ENCODE measurements around the gene MDFIC. TPM values are rescaled to one million over a fixed set of nuclear protein-coding genes. Genes with fewer than 3 reads are reported as not detected.

The MDFIC gene
- polyA plus RNA-seq, 1 donor (not counting 4 experiments of a cell fraction or from before 2014, with no cell fraction given) = 8.5 TPM

- Histone ChIP-seq H3K4me2 (ENCODE audit: control insufficient read depth, extremely low read depth, insufficient read depth, low read depth, low read length) (no peak overlapping the region), H3K27ac (ENCODE audit: control insufficient read depth, insufficient read depth, low read length) (no peak overlapping the region), H3K9ac (ENCODE audit: control insufficient read depth, extremely low read depth, insufficient read depth, low read length) (no peak overlapping the region), H2AFZ (ENCODE audit: control insufficient read depth, low read length) (no peak overlapping the region), H3K9me1 (ENCODE audit: control insufficient read depth, extremely low read depth, insufficient read depth, low read length) (no peaks in the 10 kb centered on the region), H4K20me1 (ENCODE audit: control insufficient read depth, extremely low read depth, insufficient read depth, low read length) (no peaks in the 10 kb centered on the region), H3K27me3 (ENCODE audit: control insufficient read depth, extremely low read depth, insufficient read depth, low read length) (no peaks in the 10 kb centered on the region), H3K4me1 (ENCODE audit: control insufficient read depth, extremely low read depth, insufficient read depth, low read length) (no peaks in the 10 kb centered on the region), H3K79me2 (ENCODE audit: control insufficient read depth, insufficient read depth, low read length) (no peaks in the 10 kb centered on the region), H3K9me3 (ENCODE audit: control insufficient read depth, low read depth, low read length) (no peaks in the 10 kb centered on the region), H3K4me3 (ENCODE audit: control insufficient read depth in 2 of 3, extremely low read depth in 1 of 3, insufficient read depth in 2 of 3, low read depth in 1 of 3, low read length in 3 of 3) (no peak overlapping the region), H3K36me3 (ENCODE audit: control insufficient read depth in 2 of 2, extremely low read depth in 1 of 2, insufficient read depth in 2 of 2, low read length in 2 of 2) (no peaks in the 10 kb centered on the region)
- FAIRE-seq (no peak), DNase-seq (ENCODE audit: low read depth, low spot score) (no peak)
- no peak for TF ChIP-seq CTCF (optimal IDR thresholded peaks at IDR 0.05 in 1 of 3, IDR thresholded peaks at IDR 0.05 in 1 of 3, conservative IDR thresholded peaks at IDR 0.05 in 1 of 3; ENCODE audit: extremely low read depth in 1 of 3, insufficient read depth in 2 of 3, low read length in 3 of 3)
- no peak for TF ChIP-seq EZH2 (IDR thresholded peaks at IDR 0.05; ENCODE audit: low read length)
- dilution Hi-C loops (cut with MboI; ENCODE audit: extremely low pct_ligation_motif_present, low sequenced_read_pairs) = no loop called here
Observed at GRCh38 chr7:114911411-114911810, 10.5 kb upstream of the MDFIC start.

GRCh38 chr7:114916261-114916892 is 5.5 kb upstream of the MDFIC start:
- Histone ChIP-seq H4K20me1 (ENCODE audit: control insufficient read depth, extremely low read depth, insufficient read depth, low read length) (no peaks in the 10 kb centered on the region), H3K79me2 (ENCODE audit: control insufficient read depth, insufficient read depth, low read length) (no peaks in the 10 kb centered on the region), H3K9me3 (ENCODE audit: control insufficient read depth, low read depth, low read length) (no peaks in the 10 kb centered on the region), H3K4me2 (ENCODE audit: control insufficient read depth, extremely low read depth, insufficient read depth, low read depth, low read length) (no peak overlapping the region), H3K9me1 (ENCODE audit: control insufficient read depth, extremely low read depth, insufficient read depth, low read length) (no peaks in the 10 kb centered on the region), H3K9ac (ENCODE audit: control insufficient read depth, extremely low read depth, insufficient read depth, low read length) (no peak overlapping the region), H3K27me3 (ENCODE audit: control insufficient read depth, extremely low read depth, insufficient read depth, low read length) (no peaks in the 10 kb centered on the region), H3K36me3 (ENCODE audit: control insufficient read depth in 2 of 2, extremely low read depth in 1 of 2, insufficient read depth in 2 of 2, low read length in 2 of 2) (no peaks in the 10 kb centered on the region), H3K4me3 (ENCODE audit: control insufficient read depth in 2 of 3, extremely low read depth in 1 of 3, insufficient read depth in 2 of 3, low read depth in 1 of 3, low read length in 3 of 3) (no peak overlapping the region), H2AFZ (ENCODE audit: control insufficient read depth, low read length) (no peak overlapping the region), H3K27ac (ENCODE audit: control insufficient read depth, insufficient read depth, low read length) (no peak overlapping the region), H3K4me1 (ENCODE audit: control insufficient read depth, extremely low read depth, insufficient read depth, low read length) (peaks cover 4% of the 10 kb centered on the region)
- dilution Hi-C loops (cut with MboI; ENCODE audit: extremely low pct_ligation_motif_present, low sequenced_read_pairs) = no loop called here
- DNase-seq (ENCODE audit: low read depth, low spot score) (no peak), FAIRE-seq (no peak)
- no peak for TF ChIP-seq CTCF (optimal IDR thresholded peaks at IDR 0.05 in 1 of 3, IDR thresholded peaks at IDR 0.05 in 1 of 3, conservative IDR thresholded peaks at IDR 0.05 in 1 of 3; ENCODE audit: extremely low read depth in 1 of 3, insufficient read depth in 2 of 3, low read length in 3 of 3)
- TF ChIP-seq EZH2 (IDR thresholded peaks at IDR 0.05; ENCODE audit: low read length) = no peak

All from keratinocyte (primary cell).